Type B pancreatic cell (in vitro differentiated cells): ENCODE measurements around the gene RPTOR. TPM values are rescaled to one million over a fixed set of nuclear protein-coding genes. Genes with fewer than 3 reads are reported as not detected.

ENCODE experiments used
- DNase-seq: peaks from one replicate; pipeline ENCODE4 v3.0.0; 2021; ENCODE audit warnings: mixed read lengths; ENCODE audit not compliant: unreplicated experiment; ENCODE audit errors: extremely low spot score
- H3K27ac Mint-ChIP-seq: 2 replicates; pipeline ENCODE4 v1.8.0; 2021; ENCODE audit warnings: mild to moderate bottlenecking, mixed read lengths
- H3K27me3 Mint-ChIP-seq: 2 replicates; pipeline ENCODE4 v1.8.0; 2021; ENCODE audit warnings: mixed read lengths
- H3K36me3 Mint-ChIP-seq: 2 replicates; pipeline ENCODE4 v1.8.0; 2021; ENCODE audit warnings: mixed read lengths
- H3K4me1 Mint-ChIP-seq: one replicate; pipeline ENCODE4 v1.8.0; 2021; ENCODE audit warnings: mixed read lengths; ENCODE audit not compliant: unreplicated experiment
- H3K4me3 Mint-ChIP-seq: 2 replicates; pipeline ENCODE4 v1.8.0; 2021; ENCODE audit warnings: mild to moderate bottlenecking, mixed read lengths
- H3K9me3 Mint-ChIP-seq: 2 replicates; pipeline ENCODE4 v1.8.0; 2021; ENCODE audit warnings: mixed read lengths
- total RNA-seq: library from RNA; stranded (reverse); gene quantifications from 2 replicates; pipeline ENCODE4 v1.2.1, GENCODE V29; 2021; ENCODE audit warnings: low replicate concordance
- TF ChIP-seq, protein P1 (sequence below): fragments of 200-600 bp; sonication (generic); conservative IDR thresholded peaks from 2 replicates; pipeline ENCODE4 v1.5.0; 2021; ENCODE audit warnings: antibody characterized with exemption, mild to moderate bottlenecking

Gene RPTOR
- total RNA-seq, 1 donor from 2014 or later: 39.8 TPM

DNA sequence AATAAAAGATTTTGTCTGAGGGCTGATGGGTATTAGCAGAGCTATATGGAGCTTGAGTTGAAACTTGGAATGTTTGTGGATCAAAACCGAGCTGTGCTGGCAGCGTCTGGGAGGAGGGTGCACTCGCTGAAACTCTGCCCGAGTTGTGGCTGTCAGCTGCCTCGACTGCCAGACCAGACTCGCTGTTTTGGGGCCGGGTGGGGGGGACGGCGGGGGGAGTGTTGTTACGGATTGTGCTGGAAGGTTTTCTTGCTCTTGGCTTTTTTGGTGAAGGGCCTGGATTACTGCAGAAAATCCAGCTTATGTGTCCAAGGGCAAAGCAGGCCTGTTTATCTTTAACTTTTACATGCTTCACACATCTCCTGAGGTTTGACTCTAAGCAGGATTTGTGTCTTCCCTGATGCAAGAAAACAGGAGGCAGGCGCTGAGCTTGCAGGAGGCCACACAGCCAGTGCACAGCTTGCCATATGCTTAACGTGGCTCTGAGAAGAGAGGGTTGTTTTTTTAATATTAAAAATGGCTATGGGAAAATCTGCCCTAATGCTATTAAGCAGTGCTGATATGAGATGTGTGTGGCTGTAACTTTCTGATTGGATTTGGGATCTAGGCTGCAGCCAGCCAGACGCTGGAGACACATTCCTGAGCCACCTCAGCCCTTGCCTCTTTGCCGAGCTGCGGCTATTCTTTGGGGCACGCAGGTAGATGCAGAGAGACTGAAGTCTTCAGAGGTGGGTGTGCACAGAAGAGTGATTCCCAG, 20.5 kb upstream of the RPTOR start:
- Mint-ChIP-seq H3K27ac (no peak overlapping the region), H3K9me3 (no peaks in the 10 kb centered on the region), H3K27me3 (peaks cover 23% of the 10 kb centered on the region), H3K4me1 (peaks cover 3% of the 10 kb centered on the region), H3K4me3 (no peak overlapping the region), H3K36me3 (no peaks in the 10 kb centered on the region)
- TF ChIP-seq, protein P1, sequence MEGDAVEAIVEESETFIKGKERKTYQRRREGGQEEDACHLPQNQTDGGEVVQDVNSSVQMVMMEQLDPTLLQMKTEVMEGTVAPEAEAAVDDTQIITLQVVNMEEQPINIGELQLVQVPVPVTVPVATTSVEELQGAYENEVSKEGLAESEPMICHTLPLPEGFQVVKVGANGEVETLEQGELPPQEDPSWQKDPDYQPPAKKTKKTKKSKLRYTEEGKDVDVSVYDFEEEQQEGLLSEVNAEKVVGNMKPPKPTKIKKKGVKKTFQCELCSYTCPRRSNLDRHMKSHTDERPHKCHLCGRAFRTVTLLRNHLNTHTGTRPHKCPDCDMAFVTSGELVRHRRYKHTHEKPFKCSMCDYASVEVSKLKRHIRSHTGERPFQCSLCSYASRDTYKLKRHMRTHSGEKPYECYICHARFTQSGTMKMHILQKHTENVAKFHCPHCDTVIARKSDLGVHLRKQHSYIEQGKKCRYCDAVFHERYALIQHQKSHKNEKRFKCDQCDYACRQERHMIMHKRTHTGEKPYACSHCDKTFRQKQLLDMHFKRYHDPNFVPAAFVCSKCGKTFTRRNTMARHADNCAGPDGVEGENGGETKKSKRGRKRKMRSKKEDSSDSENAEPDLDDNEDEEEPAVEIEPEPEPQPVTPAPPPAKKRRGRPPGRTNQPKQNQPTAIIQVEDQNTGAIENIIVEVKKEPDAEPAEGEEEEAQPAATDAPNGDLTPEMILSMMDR: no peak
- DNase-seq: no peak

DNA sequence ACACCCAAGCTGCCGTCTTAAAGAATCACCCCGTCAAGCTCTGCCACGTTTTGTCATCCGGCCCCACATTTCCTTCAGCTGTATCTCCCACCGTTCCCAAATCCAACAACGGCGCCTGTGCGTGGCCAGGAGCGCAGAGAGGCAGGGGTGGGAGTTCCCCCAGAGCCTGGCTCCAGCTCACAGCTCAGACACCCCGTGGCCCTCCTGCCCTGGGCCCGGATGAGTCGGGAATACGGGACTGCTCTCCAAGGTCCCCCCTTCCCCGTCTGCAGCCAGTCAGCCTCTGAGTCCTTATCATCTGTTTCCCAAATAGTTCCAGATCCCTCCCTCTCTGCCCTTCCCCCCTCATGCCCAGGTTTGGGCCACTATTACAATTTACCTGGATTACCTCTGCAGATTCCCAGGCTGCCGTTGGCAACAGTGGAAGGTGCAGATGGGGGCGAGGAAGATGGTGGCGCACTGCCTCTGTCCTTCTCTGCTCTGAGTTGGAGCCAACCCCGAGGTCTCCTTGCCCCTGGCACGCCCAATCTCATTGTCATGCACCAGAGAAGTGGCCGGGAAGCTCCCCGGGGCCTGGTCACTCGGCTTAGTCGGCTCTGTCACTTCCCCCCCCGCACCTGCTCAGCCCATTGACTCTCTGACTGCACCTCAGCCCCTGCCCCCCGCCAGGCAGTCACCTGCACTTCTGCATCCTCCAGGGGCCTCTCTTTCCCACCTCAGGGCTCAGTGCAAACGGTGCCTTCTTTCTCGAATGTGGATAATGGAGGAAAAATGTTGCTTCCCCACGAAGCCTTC, 18.3 kb upstream of the RPTOR start:
- no peaks in the 10 kb centered on the region for H3K9me3 Mint-ChIP-seq
- H3K27me3 Mint-ChIP-seq: peaks cover 16% of the 10 kb centered on the region
- no peak overlapping the region for H3K4me3 Mint-ChIP-seq
- no peaks in the 10 kb centered on the region for H3K36me3 Mint-ChIP-seq
- DNase-seq: no peak
- TF ChIP-seq, protein P1: no peak
- H3K27ac Mint-ChIP-seq: no peak overlapping the region
- H3K4me1 Mint-ChIP-seq: peaks cover 3% of the 10 kb centered on the region

DNA sequence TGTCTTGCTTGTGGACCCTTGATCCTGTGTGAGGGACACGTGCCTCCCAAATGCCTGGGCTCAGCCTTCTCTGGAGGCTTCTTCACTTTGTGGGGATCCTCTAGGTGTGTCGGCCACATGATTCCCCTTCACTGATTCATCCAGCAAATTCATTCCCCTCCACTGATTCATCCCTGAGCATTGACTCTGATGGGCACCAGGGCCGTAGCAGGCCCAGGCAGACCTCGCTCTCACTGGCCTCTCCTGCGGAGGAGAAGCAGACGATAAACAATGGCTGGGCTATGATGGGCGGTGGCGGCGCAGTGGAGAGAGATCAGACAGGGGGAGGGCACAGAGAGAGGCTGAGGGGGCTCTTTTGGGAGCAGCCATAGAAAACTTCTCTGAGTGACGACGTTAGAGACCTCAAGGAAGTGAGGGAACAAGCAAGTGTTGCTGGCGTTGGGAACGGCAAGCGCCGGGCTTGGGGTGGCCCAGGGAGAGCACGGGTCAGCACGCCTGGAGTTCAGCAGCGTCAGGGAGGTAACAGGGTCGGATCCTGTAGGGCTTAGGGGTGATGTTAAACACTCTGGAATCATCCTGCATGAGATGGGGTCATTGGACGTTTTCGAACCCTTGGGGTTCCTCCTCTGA, 17.5 kb upstream of the RPTOR start:
- Mint-ChIP-seq H3K4me1 (peaks cover 3% of the 10 kb centered on the region), H3K9me3 (no peaks in the 10 kb centered on the region), H3K27me3 (peaks cover 16% of the 10 kb centered on the region), H3K4me3 (no peak overlapping the region), H3K27ac (no peak overlapping the region), H3K36me3 (no peaks in the 10 kb centered on the region)
- TF ChIP-seq, protein P1: no peak
- DNase-seq: no peak

DNA sequence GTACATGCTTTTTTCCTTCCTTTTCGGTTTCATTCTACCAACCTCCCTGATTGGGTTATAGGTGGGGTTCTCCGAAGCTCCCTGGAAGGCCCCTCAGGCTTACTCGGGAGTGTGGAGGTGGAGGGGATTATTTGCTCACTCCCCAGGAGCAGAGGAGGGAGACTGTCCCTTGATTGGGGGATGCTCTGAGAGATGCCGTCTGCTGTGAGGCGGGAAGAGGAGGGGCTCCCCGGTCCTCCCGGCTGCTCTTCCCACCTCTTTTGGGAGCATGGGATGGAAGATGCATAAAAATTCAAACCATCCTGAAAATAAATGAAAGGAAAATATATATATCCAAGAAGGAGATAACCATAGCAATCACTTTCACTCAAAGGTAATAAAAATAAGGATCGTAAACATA, 16.1 kb upstream of the RPTOR start:
- no peak for DNase-seq
- H3K36me3 Mint-ChIP-seq: no peaks in the 10 kb centered on the region
- H3K9me3 Mint-ChIP-seq: no peaks in the 10 kb centered on the region
- TF ChIP-seq, protein P1: no peak
- H3K4me3 Mint-ChIP-seq: no peak overlapping the region
- H3K4me1 Mint-ChIP-seq: peaks cover 3% of the 10 kb centered on the region
- no peak overlapping the region for H3K27ac Mint-ChIP-seq
- peaks cover 16% of the 10 kb centered on the region for H3K27me3 Mint-ChIP-seq

DNA sequence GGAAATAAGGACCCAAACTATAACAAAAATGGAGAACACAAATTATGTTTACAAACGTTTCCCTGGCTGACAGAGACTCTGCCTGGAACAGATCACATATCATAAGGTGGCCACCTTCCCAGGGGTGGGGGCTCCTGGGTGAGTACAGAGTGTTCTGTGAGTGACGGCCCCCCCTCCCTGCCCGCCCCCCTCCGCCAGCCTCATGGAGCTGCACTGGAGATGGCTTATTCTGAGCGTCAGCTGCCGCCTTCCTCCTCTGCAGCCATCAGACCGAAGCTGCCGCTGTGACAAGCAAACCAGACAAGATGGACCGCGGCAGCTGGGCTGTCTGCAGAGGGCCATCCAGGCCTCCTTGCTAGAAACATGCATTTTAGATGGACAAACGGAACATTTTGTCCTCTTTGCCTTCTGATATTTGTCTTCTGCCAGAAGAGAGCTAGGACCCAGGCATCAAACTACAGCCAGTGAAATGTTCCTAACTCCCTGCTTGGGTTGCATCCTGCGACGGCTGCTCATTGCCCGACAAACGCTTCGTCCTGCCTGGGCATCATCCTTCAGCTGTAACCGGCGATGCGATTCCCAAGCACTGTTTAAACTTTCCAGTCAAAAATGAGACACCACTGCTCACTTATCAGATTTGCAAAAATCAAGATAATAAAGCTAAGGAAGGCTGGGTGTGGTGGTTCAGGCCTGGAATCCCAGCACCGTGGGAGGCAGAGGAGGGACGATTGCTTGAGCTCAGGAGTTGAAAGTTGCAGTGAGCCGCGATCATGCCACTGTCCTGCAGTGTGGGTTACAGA, 15.3 kb upstream of the RPTOR start:
- no peak overlapping the region for H3K4me3 Mint-ChIP-seq
- TF ChIP-seq, protein P1: no peak
- H3K27ac Mint-ChIP-seq: no peak overlapping the region
- no peaks in the 10 kb centered on the region for H3K9me3 Mint-ChIP-seq
- DNase-seq: no peak
- no peaks in the 10 kb centered on the region for H3K36me3 Mint-ChIP-seq
- peaks cover 1% of the 10 kb centered on the region for H3K4me1 Mint-ChIP-seq
- peaks cover 15% of the 10 kb centered on the region for H3K27me3 Mint-ChIP-seq
